Choroid plexus epithelial cell (primary cell): Measurements from ENCODE around the gene SNAI1.
"Not testable (repeated sequence)": the region's sequence is repeated elsewhere in the genome, so short reads cannot be mapped to it uniquely, and the experiment has no call there.

Experiments used
- DNase-seq: peaks from one replicate; pipeline ENCODE4 v3.0.0-alpha.2; 2010; ENCODE audit warnings: low read depth
- H3K4me3 ChIP-seq: 2 replicates; pipeline ENCODE4 v1.5.1; 2011; ENCODE audit warnings: low read depth, mild to moderate bottlenecking, control low read depth, low read length, moderate library complexity
- CTCF ChIP-seq: conservative IDR thresholded peaks from 2 replicates; pipeline ENCODE4 v1.5.1; 2011; ENCODE audit warnings: low read depth, mild to moderate bottlenecking, control low read depth, inconsistent platforms, low read length, moderate library complexity

Gene SNAI1

GRCh38 chr20:50008007-50008406 is 25.2 kb downstream of the SNAI1 start:
- H3K4me3 ChIP-seq = no peak overlapping the region
- TF ChIP-seq CTCF = no peak
- no peak for DNase-seq

DNA sequence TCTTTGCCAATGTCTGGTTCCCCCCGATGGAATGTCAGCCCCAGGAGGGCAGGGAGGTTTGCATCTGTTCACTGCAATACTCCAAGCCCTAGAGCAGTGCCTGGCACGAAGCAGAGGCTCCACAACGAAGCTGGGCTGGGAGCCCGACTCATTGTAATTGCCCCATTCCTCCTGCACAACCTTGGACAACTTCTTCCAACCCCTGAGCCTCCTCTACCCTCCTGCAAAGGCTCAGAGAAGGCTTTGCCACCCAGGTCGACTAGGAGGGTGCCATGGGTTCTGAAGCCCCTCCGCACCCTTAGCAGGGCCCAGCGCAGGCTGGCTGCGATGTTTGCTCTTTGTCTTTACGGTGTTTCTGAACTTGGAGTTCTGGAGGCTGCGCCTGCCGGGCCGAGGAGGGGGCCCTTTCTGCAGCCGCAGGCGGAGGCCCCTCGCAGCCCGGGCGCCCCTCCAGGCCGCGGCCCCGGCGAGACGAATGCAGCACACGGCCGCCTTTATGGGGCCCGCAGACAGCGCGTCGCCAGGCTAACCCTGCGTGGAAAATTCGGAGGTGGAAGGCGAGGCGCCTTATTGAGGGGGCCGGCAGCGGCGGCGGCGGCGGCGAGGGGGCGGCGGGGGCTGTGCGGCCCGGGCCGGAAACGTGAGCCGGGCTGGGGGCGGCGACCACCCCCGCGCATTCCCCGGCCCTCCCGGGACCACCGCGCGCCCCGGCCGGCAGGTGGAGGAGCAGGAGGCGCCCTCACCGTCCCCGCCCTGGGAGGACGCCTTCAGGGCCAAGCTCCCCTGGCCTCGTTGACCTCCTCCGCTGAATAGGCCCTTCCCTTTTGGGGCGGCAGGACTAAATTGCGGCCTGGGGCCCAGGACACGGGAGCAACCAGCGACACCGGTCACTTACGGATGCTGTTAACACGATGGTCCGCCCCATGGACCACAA is 27.0 kb downstream of the SNAI1 start:
- H3K4me3 ChIP-seq = no peak overlapping the region
- TF ChIP-seq CTCF = no peak
- DNase-seq = no peak

DNA sequence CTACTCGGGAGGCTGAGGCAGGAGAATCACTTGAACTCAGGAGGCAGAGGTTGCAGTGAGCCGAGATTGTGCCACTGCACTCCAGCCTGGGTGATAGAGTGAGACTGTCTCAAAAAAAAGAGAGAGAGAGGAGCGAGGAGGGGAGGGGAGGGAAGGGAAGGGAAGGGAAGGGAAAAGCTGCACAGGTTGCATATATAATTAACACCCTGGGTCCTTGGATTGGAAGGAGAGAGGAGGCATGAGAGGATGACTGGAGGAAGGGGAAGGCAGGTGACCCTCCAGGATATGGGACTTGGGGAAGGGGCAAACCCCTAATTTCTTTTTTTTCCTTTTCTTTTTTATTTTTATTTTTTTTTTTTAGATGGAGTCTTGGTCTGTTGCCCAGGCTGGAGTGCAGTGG is 28.8 kb downstream of the SNAI1 start:
- not testable (repeated sequence) for H3K4me3 ChIP-seq, DNase-seq

DNA sequence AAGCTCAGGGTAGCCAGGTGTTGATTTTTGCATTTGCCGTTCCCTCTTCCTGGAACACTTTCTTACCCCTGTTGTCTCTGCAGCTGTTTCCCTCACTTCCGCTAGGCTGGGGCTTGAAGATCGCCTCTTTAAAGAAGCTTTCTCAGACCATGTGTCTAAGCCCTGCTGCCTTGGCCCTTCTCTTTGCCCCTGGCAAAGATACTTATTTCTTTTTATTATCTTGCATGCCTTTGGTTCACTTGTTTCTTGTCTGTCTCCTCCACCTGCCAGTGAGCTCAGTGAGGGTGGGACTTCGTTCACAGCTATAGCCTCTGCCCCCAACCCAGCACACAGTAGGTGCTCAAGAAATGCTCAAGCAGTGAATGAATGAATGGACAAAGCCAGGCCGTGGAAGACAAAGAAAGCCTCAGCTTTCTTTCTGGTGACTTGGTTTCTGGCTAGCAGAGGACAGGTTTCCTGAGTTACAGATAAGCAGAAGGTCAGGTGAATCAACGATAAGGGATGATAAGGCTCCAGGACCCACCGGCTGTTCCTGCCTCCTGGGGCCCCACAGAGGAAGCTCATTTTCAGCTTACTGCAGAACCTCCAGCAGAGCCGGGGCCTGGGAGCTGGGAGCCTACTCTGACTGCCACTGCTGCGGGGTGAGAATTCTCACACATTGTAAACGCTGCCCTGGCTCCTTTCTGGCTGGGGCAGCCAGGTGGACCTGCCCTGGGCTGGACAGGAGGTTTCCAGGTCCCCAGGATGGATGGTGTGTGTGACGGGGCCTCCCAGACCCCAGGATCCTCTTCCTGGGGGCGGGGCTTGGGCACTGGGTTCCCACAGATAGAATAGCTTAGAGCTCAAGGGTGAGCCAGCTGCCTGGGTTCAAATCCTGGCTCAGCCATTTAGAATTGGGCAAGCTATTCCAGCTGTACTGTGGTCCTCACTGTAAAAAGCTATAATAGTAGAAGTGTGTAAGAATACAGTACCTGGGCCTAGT is 29.8 kb downstream of the SNAI1 start:
- H3K4me3 ChIP-seq = no peak overlapping the region
- DNase-seq = no peak

GRCh38 chr20:50013976-50014375 is 31.2 kb downstream of the SNAI1 start:
- no peak overlapping the region for H3K4me3 ChIP-seq
- TF ChIP-seq CTCF = no peak
- DNase-seq = no peak

More for the DNA sequence above, 29.8 kb downstream of the SNAI1 start:
- no peak for TF ChIP-seq CTCF

DNA sequence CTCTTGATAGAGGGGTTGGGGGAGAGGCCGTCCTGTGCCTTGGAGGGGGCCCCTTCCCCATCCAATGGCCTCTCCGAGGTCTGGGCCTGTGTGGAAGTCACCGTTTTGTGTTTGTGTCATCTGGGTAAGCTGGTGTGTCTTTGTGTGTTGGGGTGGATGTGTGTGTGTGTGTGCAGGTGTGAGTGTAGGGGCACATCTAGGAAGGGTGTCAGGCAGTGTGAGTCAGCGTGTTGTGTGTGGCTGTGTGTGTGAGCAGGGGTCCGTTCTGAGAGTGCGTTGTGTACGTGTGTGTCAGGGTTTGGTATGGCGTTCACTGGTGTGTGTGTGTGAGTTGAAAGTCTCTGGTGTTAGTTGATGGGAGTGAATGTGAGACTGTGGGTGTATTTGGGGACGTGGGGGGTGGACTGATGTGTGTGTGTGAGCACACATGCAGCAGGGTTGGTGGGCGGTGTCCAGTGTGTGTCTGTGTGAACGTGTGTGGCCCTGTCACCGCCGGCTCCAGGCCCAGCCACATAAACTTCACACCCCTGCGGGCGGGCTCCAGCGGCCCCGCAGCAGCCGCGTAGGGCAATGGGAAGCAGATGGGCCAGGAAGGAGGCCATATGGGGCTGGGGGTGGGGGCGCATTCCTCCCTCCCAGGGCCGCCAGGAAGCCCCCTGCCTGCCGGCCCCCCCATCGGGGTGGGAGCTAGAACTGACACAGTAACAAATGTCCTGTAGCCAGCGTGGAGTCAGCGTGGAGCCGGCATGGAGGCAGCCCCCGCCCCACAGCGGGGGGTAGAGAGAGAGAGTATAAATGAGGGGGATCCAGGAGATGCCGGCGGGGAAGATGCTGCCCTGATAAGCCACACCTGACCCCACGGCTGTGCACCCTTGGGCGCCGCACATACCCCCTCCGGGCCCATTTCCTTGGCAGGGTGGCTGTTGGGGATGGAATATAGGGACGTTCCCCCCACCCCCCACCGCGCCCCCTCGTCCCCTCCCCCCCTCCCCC is 32.1 kb downstream of the SNAI1 start:
- no peak for DNase-seq
- no peak for TF ChIP-seq CTCF
- no peak overlapping the region for H3K4me3 ChIP-seq
